Esophagus muscularis mucosa (tissue), 4 donors: ENCODE measurements around the gene SUCLA2. TPM values are rescaled to one million over a fixed set of nuclear protein-coding genes. Genes with fewer than 3 reads are reported as not detected.

Source experiments
- DNase-seq: peaks from one replicate; pipeline ENCODE4 v3.0.0-alpha.2; 2017; ENCODE audit errors: extremely low spot score
- H3K27ac ChIP-seq, 4 donors: fragments of 200-600 bp; sonication (generic); replicated peaks in 1 of 4; 1 replicate in 3 of 4; 2 replicates in 1 of 4; pipeline ENCODE4 v1.5.1; 2016 to 2019; ENCODE audit warnings: mild to moderate bottlenecking in 1 of 4
- H3K27me3 ChIP-seq, 4 donors: fragments of 200-600 bp; sonication (generic); one replicate each; pipeline versions ENCODE4 v1.5.1 to v1.6.0; 2016 to 2019
- H3K36me3 ChIP-seq, 4 donors: fragments of 200-600 bp; sonication (generic); one replicate each; pipeline ENCODE4 v1.5.1; 2016 to 2019
- H3K4me1 ChIP-seq, 4 donors: fragments of 200-600 bp; sonication (generic); one replicate each; pipeline ENCODE4 v1.5.1; 2016 to 2019
- H3K4me3 ChIP-seq, 4 donors: fragments of 200-600 bp; sonication (generic); 1 replicate in 2 of 4; 2 replicates in 2 of 4; pipeline ENCODE4 v1.5.1; 2016 to 2019; ENCODE audit warnings: mild to moderate bottlenecking in 4 of 4, moderate library complexity in 1 of 4
- H3K9me3 ChIP-seq, 4 donors: fragments of 200-600 bp; sonication (generic); 1 replicate in 3 of 4; 2 replicates in 1 of 4; pipeline ENCODE4 v1.5.1; 2016 to 2019
- EP300 ChIP-seq: sonication (generic); formaldehyde crosslinking; IDR thresholded peaks from one replicate; pipeline ENCODE4 v1.6.1; 2017; ENCODE audit warnings: antibody characterized with exemption
- POLR2A ChIP-seq: fragments of 450-650 bp; IDR thresholded peaks from one replicate; pipeline ENCODE4 v1.6.1; 2017; ENCODE audit warnings: antibody characterized with exemption, moderate library complexity, mild to moderate bottlenecking, low read depth
- POLR2AphosphoS5 ChIP-seq, 2 donors: sonication (generic); formaldehyde crosslinking; IDR thresholded peaks; one replicate each; pipeline ENCODE4 v1.6.1; 2017; ENCODE audit warnings: antibody characterized with exemption in 2 of 2
- WGBS: methylation state at CpG from one replicate; pipeline ENCODE4 v1.1.5; 2018; 5-methylcytosine and 5-hydroxymethylcytosine counted together
- intact Hi-C: fragments of 100-400 bp; cut with DNase I; formaldehyde crosslinking; loops from one replicate; pipeline ENCODE4 v1.15.1; 2023
- total RNA-seq, 4 donors: library from RNA; depleted of rRNA; stranded (reverse); fragments of >200 nt; gene quantifications; one replicate each; pipeline versions ENCODE4 v1.1.0 to v1.2.1, GENCODE V29; 2016
- TF ChIP-seq, protein P1 (sequence below), 3 experiments: fragments of 200-600 bp in 2 of 3; fragments of 450-650 bp in 1 of 3; sonication (generic) in 2 of 3; IDR thresholded peaks; one replicate each; pipeline ENCODE4 v1.5.1; 2017 to 2019; ENCODE audit warnings: antibody characterized with exemption in 3 of 3, mild to moderate bottlenecking in 2 of 3, moderate library complexity in 1 of 3

Gene SUCLA2
- total RNA-seq, 4 donors from 2014 or later, result 42.1 to 62.7 (median 50.0) TPM

- no peak overlapping the region for H3K4me3 ChIP-seq
- H3K27ac ChIP-seq, result no peak overlapping the region
- TF ChIP-seq EP300 (no peak), POLR2AphosphoS5 (IDR thresholded peaks at IDR 0.05) (no peak), POLR2A (no peak)
- TF ChIP-seq, protein P1, sequence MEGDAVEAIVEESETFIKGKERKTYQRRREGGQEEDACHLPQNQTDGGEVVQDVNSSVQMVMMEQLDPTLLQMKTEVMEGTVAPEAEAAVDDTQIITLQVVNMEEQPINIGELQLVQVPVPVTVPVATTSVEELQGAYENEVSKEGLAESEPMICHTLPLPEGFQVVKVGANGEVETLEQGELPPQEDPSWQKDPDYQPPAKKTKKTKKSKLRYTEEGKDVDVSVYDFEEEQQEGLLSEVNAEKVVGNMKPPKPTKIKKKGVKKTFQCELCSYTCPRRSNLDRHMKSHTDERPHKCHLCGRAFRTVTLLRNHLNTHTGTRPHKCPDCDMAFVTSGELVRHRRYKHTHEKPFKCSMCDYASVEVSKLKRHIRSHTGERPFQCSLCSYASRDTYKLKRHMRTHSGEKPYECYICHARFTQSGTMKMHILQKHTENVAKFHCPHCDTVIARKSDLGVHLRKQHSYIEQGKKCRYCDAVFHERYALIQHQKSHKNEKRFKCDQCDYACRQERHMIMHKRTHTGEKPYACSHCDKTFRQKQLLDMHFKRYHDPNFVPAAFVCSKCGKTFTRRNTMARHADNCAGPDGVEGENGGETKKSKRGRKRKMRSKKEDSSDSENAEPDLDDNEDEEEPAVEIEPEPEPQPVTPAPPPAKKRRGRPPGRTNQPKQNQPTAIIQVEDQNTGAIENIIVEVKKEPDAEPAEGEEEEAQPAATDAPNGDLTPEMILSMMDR (IDR thresholded peaks at IDR 0.05), result no peak
- no peaks in the 10 kb centered on the region for H3K27me3 ChIP-seq
- H3K9me3 ChIP-seq, result no peaks in the 10 kb centered on the region
- no peaks in the 10 kb centered on the region for H3K36me3 ChIP-seq
- H3K4me1 ChIP-seq, result no peaks in the 10 kb centered on the region
- intact Hi-C loops, result loop anchor here (10.0 kb wide), 1 partner anchor 205 kb away; the partner anchor contains the start of gene ITM2B
- DNase-seq, result no peak
- WGBS, result 51% methylated on average over 2 of the region's 2 CpGs
Observed at GRCh38 chr13:48029859-48030258, 28.8 kb upstream of the SUCLA2 start.

DNA sequence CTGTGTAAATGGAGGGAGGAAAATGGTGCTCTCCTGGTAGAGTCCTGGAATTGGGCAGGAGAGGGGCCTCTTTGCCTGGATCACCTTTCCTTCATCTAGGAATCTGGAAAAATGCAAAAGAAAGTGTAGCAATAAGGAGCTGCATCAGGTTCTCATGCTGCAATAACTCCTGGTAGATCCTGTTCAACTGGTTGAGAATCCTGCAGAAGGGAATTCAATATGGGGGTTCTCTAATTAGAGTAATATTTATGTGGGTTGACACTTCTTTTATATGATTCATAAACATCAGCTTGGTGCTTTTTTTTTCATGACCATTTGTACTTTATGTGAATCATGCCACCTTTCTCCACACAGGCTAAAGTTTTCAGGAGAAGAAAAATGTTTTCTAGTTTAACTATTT lies 27.0 kb upstream of the SUCLA2 start:
- no peak for DNase-seq
- H3K27me3 ChIP-seq, result no peaks in the 10 kb centered on the region
- no peak overlapping the region for H3K27ac ChIP-seq
- H3K9me3 ChIP-seq, result no peaks in the 10 kb centered on the region
- no peaks in the 10 kb centered on the region for H3K36me3 ChIP-seq
- H3K4me3 ChIP-seq, result no peak overlapping the region
- intact Hi-C loops, result no loop called here
- no peaks in the 10 kb centered on the region for H3K4me1 ChIP-seq
- TF ChIP-seq POLR2AphosphoS5 (IDR thresholded peaks at IDR 0.05), result no peak
- TF ChIP-seq, protein P1 (IDR thresholded peaks at IDR 0.05), result no peak
- TF ChIP-seq POLR2A, result no peak
- no peak for TF ChIP-seq EP300

DNA sequence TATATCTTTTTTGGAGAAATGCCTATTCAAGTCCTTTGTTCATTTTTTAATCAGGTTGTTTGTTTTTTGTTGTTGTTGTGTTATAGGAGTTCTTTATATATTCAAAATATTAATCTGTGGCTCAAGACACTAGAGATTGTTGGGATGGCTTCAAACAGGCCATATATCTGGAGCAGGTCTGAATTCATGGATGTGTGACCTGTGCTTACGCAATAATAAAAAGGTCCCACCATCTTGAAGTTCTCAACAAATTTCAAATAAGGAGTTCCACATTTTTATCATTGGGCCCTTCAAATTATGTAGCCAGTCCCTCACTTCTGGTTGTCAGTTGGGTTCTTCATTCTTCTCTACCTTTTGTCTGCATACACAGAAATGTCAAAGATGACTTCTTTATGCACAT lies 18.7 kb upstream of the SUCLA2 start:
- 91% methylated on average over 1 of the region's 1 CpG for WGBS
- Histone ChIP-seq H3K36me3 (no peaks in the 10 kb centered on the region), H3K9me3 (no peaks in the 10 kb centered on the region), H3K4me1 (no peaks in the 10 kb centered on the region), H3K27ac (no peak overlapping the region), H3K4me3 (no peak overlapping the region), H3K27me3 (no peaks in the 10 kb centered on the region)
- intact Hi-C loops, result no loop called here
- TF ChIP-seq POLR2AphosphoS5 (IDR thresholded peaks at IDR 0.05) (no peak), POLR2A (no peak), EP300 (no peak)
- TF ChIP-seq, protein P1 (IDR thresholded peaks at IDR 0.05), result no peak
- DNase-seq, result no peak

GRCh38 chr13:48018637-48019036 lies 17.6 kb upstream of the SUCLA2 start:
- no peak for DNase-seq
- Histone ChIP-seq H3K4me3 (no peak overlapping the region), H3K36me3 (no peaks in the 10 kb centered on the region), H3K27me3 (no peaks in the 10 kb centered on the region), H3K27ac (no peak overlapping the region), H3K4me1 (no peaks in the 10 kb centered on the region), H3K9me3 (no peaks in the 10 kb centered on the region)
- intact Hi-C loops, result no loop called here
- TF ChIP-seq, protein P1 (IDR thresholded peaks at IDR 0.05), result no peak
- TF ChIP-seq EP300 (no peak), POLR2AphosphoS5 (IDR thresholded peaks at IDR 0.05) (no peak), POLR2A (no peak)
- WGBS, result 98% methylated on average over 2 of the region's 2 CpGs

DNA sequence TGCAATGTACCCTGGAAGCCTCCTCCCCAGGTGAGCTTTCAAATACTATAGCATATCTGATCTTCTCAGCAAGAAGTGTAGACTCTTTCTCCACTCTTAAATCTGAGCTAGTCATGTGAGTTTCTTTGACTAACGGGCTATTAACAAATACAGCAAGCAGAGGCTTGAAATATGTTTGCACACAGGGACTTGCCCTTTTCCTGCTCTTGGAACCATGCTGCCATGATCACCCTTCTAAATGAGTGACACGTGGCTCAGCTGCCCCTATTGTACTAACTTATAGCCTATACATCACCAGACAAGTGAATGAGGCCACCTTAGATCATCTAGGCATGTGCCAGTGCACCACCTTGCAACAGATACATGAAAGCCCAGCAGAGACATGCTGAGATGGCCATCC lies 13.3 kb upstream of the SUCLA2 start:
- 100% methylated on average over 2 of the region's 2 CpGs for WGBS
- TF ChIP-seq, protein P1 (IDR thresholded peaks at IDR 0.05), result no peak
- TF ChIP-seq EP300 (no peak), POLR2AphosphoS5 (IDR thresholded peaks at IDR 0.05) (no peak), POLR2A (no peak)

More for the DNA sequence above, 13.3 kb upstream of the SUCLA2 start:
- no peak overlapping the region for H3K27ac ChIP-seq
- DNase-seq, result no peak
- no peak overlapping the region for H3K4me3 ChIP-seq
- no peaks in the 10 kb centered on the region for H3K27me3 ChIP-seq
- intact Hi-C loops, result no loop called here
- no peaks in the 10 kb centered on the region for H3K9me3 ChIP-seq
- H3K4me1 ChIP-seq, result no peaks in the 10 kb centered on the region
- H3K36me3 ChIP-seq, result no peaks in the 10 kb centered on the region
